Transverse colon (tissue), 4 donors: ENCODE data around the gene TNFRSF17.
"Not testable (repeated sequence)": the region's sequence is repeated elsewhere in the genome, so short reads cannot be mapped to it uniquely, and the experiment has no call there.

Experiments
- CTCF ChIP-seq, 5 experiments: fragments of 200-600 bp in 3 of 5; fragments of 450-650 bp in 2 of 5; sonication (generic) in 3 of 5; IDR thresholded peaks; 1 replicate in 2 of 5; 2 replicates in 3 of 5; pipeline ENCODE4 v1.5.1; 2016 to 2017; ENCODE audit warnings: antibody characterized with exemption in 5 of 5, inconsistent platforms in 3 of 5, mild to moderate bottlenecking in 2 of 5, moderate library complexity in 1 of 5
- POLR2A ChIP-seq: fragments of 450-650 bp; IDR thresholded peaks from one replicate; pipeline ENCODE4 v1.6.1; 2016; ENCODE audit warnings: antibody characterized with exemption, mild to moderate bottlenecking, moderate library complexity
- POLR2AphosphoS5 ChIP-seq, 3 donors: sonication (generic); formaldehyde crosslinking; IDR thresholded peaks; one replicate each; pipeline ENCODE4 v1.6.1; 2016; ENCODE audit warnings: antibody characterized with exemption in 3 of 3

GRCh38 chr16:11962978-11963377 lies 2.0 kb upstream of the TNFRSF17 start:
- TF ChIP-seq POLR2AphosphoS5 (IDR thresholded peaks at IDR 0.05); CTCF (IDR thresholded peaks at IDR 0.05); POLR2A: not testable (repeated sequence)
